ENCODE results near the gene ARRDC5.
"Not testable (repeated sequence)": the region's sequence is repeated elsewhere in the genome, so short reads cannot be mapped to it uniquely, and the experiment has no call there.

ARRDC5 gene

GRCh38 chr19:4909897-4910593 lies 7.3 kb upstream of the ARRDC5 start:
- DNase-seq = peak; percentile 86 to 89

DNA sequence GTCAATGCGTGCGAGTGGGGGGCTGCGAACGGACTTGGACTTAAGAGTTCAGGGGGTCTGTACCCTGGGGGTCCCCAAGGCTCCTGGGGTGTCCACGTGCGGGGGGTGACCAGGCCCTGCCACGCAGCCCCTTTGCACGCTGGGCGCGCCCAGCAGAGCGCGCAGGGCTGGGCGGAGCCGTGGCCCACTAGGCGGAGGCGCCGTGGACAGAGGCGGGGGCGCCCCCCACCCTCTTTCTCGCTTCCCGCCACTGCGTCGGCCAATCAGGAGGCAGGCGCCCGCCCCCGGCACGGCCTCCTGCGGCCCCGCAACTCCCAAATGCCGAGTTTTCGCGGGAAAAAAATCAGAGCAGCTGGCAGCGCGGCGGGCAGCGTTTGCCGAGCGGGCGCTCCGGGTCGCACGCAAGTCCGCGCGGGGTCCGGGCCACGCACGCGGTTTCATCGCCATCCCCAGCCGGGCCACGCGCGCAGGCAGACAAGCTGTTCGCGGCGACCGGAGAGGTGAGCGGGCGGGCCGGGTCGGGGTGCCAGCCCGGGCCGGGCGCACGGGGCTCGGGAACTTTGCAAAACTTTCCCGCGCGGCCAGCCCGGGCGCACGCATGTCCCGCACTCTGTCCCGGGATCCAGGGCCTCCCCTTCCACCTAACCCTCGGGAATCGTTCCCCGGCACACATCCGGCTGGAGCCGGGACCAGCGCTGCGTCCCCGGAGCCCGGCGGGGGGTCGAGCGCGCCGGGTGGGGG lies 6.6 kb upstream of the ARRDC5 start, which contains the start of gene UHRF1:
Gene UHRF1, plus strand, starts transcription at position 346 of the 741 bp plus-strand sequence. CDS start 1,385 bp downstream, outside the sequence.
- peak; percentile 16 to 18 for DNase-seq

DNA sequence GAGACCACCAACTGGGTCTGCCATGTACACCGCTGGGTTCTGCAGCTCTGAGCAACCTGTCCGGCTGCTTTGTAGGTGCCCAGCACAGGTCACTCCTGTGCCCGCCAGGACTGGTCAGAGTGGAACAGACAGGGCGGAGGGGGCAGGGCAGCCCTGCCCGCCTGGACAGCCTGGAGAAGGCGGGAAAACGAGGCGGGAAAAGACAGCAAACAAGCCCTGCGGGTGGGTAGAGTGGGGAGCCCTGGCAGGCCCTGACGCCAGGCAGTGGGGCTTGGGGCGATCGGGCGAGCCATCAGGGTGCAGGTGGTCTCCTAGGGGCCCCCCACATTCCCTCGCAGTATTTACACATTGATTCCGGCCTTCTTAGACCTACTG lies 6.1 kb upstream of the ARRDC5 start:
- no peak for DNase-seq

DNA sequence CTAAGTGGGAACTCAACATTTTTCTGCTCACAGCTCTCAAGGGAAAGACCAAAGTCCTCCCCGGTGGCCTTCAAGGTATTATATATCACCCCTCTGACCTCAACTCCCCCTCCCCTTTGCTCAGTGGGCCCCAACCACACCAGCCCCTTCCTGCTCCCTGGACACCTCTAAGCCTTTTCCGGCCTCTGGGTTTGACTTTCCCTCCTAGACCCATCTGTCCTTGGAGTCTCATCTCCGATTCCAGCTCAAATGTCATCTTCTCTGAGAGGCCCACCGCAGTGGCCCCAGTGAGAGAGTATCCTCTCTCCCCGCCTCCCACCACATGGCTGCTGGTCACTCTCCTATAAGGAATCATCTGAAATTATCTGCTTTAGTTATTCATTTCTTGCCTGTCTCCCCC lies 5.7 kb upstream of the ARRDC5 start:
- no peak for DNase-seq

- DNase-seq = no peak
These were observed 4.3 kb upstream of the ARRDC5 start for GRCh38 chr19:4906963-4907362.

GRCh38 chr19:4904481-4904880 lies 1.8 kb upstream of the ARRDC5 start:
- DNase-seq = no peak

DNA sequence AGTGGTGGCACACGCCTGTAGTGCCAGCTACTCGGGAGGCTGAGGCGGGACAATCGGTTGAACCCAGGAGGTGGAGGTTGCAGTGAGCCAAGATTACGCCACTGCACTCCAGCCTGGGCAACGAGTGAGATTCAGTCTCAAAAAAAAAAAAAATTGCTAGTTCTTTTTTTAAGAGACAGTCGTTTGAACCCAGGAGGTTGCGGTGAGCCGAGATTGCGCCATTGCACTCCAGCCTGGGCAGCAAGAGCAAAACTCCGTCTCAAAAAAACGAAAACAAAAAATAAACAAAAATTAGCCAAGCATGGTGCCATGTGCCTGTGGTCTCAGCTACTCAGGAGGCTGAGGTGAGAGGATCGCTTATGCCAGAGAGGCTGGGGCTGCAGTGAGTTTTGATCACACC lies 1.8 kb downstream of the ARRDC5 start:
- not testable (repeated sequence) for DNase-seq

DNA sequence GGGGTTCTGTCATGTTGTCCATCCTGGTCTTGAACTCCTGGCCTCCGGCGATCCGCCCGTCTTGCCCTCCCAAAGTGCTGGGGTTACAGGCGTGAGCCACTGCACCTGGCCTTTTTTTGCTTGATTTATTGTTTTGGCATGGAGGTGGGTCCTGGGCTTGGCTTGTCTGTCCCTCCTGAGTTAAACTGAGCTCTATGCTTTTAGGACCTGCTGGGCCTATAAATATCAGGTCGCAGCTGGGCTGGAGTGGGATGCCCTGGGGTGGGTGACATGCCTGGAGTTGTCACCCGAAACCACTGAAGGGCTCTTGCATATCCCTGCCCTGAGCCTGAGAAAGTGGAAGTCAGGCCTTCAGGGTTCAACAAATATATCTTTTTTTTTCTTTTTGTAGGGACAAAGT lies 5.5 kb downstream of the ARRDC5 start:
- peak in 1 of 2 experiments; percentile 4 for DNase-seq

GRCh38 chr19:4896372-4896771 lies 6.3 kb downstream of the ARRDC5 start:
- DNase-seq = no peak

- DNase-seq = not testable (repeated sequence)
These were observed 9.7 kb downstream of the ARRDC5 start for GRCh38 chr19:4892962-4893361.

GRCh38 chr19:4891066-4891465 lies 11.6 kb downstream of the ARRDC5 start:
- DNase-seq = no peak

- no peak for DNase-seq
These were observed 13.5 kb downstream of the ARRDC5 start for GRCh38 chr19:4889034-4889815.

DNA sequence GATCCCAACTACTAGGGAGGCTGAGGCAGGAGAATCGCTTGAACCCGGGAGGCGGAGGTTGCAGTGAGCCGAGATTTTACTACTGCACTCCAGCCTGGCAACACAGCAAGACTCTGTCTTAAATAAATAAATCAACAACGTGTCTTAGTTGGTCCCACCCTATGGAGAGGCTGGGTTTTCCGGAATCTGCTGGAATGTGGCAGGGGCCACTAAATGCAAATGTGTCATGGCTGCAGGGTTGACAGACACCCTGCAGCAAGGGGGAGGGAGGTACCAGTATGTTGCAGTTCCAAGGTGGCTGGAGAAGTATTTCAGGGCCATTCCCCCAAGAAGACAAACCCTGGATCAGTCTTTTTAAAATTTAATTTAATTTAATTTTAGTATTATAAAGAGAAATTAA lies 14.9 kb downstream of the ARRDC5 start:
- DNase-seq = not testable (repeated sequence)

- DNase-seq = not testable (repeated sequence)
These were observed 17.7 kb downstream of the ARRDC5 start for GRCh38 chr19:4884993-4885392.

DNA sequence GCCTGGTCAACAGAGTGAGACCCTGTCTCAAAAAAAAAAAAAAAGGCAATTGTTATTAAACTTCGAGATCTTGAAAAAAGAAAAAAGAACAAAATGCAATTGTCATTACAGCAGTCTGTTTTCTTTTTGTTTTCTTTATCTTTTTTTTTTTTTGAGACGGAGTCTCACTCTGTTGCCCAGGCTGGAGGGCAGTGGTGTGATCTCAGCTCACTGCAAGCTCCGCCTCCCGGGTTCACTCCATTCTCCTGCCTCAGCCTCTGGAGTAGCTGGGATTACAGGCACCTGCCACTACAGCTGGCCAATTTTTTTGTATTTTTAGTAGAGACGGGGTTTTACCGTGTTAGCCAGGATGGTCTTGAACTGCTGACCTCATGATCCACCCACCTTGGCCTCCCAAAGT lies 19.8 kb downstream of the ARRDC5 start:
- not testable (repeated sequence) for DNase-seq

- DNase-seq = no peak
These were observed 23.7 kb downstream of the ARRDC5 start for GRCh38 chr19:4879041-4879440.

DNA sequence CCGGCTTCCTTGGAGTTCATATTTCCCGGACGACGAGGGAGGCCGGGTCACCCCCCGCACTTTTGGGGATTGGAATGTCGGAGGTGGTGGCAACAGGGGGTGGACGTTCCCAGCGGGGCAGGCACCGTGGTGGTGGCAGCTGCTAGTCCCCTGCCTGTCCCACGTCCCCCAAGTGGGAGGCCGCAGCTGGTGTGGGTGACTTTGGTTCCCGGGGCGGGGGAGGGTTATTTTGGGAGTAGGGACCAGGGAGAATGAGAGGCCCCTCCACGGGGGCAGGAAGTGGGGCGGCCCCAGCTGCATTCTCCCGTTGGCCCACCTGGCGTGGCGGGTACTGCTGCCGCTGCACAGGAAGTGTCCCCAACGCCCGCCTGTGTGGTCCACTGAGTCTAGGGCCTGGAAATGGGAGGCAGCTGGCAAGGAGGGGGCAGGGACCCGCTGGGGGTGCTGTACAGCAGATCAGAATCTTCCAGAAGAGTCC lies 24.2 kb downstream of the ARRDC5 start:
- peak; percentile 26 to 61 for DNase-seq

GRCh38 chr19:4877753-4878490 lies 24.8 kb downstream of the ARRDC5 start:
- DNase-seq = no peak

- DNase-seq = no peak
These were observed 28.8 kb downstream of the ARRDC5 start for GRCh38 chr19:4873930-4874329.

DNA sequence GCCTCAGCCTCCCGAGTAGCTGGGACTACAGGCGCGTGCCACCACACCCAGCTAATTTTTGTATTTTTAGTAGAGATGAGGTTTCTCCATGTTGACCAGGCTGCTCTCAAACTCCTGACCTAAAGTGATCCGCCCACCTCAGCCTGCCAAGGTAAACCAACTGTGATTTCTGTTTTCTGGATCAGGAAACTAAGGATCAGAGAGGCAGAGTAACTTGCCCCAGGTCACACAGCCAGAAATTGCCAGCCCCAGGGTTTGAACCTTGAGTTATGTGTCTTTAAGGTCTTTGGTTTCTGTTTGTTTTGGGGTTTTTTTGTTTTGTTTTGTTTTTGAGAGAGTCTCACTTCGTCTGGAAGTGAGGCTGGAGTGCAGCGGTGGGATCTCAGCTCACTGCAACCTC lies 31.0 kb downstream of the ARRDC5 start:
- DNase-seq = no peak

DNA sequence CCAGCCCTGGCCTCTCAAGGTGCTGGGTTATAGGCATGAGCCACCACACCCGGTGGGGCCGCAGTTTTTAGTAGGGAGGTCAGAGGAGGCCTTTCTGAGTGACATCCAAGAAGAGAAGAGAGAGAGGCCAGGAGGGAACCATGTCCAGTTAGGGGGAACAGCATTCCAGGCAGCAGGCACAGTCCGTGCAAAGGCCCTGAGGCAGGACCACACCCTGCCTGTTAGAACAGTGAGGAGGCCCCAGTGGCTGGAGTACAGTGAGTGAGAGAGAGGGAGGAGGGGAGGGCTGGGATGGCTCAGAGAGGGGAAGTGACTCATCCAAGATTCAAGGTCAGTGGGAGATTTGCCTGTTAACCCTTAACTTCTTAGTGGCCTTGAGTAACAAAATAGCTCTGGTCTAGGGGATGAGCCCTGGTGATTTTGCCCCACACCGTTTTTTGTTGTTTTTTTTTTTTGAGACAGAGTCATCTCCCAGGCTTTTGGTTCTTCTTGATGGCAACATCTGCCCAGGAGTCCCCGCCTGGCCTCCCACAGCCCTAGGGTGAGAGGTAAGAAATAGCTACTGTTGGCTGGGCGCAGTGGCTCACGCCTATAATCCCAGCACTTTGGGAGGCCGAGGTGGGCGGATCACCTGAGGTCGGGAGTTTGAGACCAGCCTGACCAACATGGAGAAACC lies 32.5 kb downstream of the ARRDC5 start:
- DNase-seq = peak; percentile 89 to 92

DNA sequence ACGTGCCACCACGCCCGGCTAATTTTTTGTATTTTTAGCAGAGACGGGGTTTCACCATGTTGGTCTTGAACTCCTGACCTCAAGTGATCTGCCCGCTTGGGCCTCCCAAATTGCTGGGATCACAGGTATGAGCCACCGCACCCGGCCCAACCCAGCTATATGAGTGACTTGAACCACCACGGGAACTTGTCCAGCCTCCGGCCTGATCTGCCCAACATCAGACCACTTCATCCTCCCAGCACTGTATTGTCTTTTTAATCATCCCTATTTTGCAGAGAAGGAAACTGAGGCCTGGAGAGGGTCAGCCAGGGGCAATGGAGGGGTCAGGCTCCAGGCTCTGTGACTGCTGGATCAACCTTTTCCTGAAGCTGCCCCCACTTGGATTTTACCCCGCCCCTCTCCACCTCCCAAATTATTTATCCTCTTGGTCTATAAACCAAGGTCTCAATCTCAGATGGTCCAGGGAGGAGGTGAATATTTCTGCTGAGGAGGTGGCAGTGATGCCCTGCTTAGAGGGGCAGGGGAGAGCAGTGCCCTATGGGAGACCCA lies 34.3 kb downstream of the ARRDC5 start:
- DNase-seq = no peak
